ENCODE measurements around the gene CNTN5. TPM values are rescaled to one million over a fixed set of nuclear protein-coding genes. Genes with fewer than 3 reads are reported as not detected.

The CNTN5 gene
- total RNA-seq, 1 donor from 2014 or later = 0.36 TPM

- no peaks in the 10 kb centered on the region for H3K27me3 ChIP-seq (ENCODE audit: low read depth)
- no peaks in the 10 kb centered on the region for H3K9me3 ChIP-seq (replicated peaks)
- no peaks in the 10 kb centered on the region for H3K4me1 ChIP-seq
- no peak overlapping the region for H3K27ac ChIP-seq (replicated peaks)
- no peaks in the 10 kb centered on the region for H3K36me3 ChIP-seq
- H3K4me3 ChIP-seq = no peak overlapping the region
- TF ChIP-seq, protein P1, sequence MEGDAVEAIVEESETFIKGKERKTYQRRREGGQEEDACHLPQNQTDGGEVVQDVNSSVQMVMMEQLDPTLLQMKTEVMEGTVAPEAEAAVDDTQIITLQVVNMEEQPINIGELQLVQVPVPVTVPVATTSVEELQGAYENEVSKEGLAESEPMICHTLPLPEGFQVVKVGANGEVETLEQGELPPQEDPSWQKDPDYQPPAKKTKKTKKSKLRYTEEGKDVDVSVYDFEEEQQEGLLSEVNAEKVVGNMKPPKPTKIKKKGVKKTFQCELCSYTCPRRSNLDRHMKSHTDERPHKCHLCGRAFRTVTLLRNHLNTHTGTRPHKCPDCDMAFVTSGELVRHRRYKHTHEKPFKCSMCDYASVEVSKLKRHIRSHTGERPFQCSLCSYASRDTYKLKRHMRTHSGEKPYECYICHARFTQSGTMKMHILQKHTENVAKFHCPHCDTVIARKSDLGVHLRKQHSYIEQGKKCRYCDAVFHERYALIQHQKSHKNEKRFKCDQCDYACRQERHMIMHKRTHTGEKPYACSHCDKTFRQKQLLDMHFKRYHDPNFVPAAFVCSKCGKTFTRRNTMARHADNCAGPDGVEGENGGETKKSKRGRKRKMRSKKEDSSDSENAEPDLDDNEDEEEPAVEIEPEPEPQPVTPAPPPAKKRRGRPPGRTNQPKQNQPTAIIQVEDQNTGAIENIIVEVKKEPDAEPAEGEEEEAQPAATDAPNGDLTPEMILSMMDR (IDR thresholded peaks at IDR 0.05; ENCODE audit: borderline replicate concordance) = no peak
- DNase-seq = no peak
- intact Hi-C loops (cut with micrococcal nuclease) = no loop called here
These were observed 501.9 kb downstream of the CNTN5 start for GRCh38 chr11:99522467-99523173.

- Histone ChIP-seq H3K9me3 (replicated peaks) (peaks cover 3% of the 10 kb centered on the region), H3K27ac (replicated peaks) (no peak overlapping the region), H3K4me3 (no peak overlapping the region), H3K36me3 (no peaks in the 10 kb centered on the region), H3K27me3 (ENCODE audit: low read depth) (no peaks in the 10 kb centered on the region), H3K4me1 (no peaks in the 10 kb centered on the region)
- intact Hi-C loops (cut with micrococcal nuclease) = no loop called here
- TF ChIP-seq, protein P1 (IDR thresholded peaks at IDR 0.05; ENCODE audit: borderline replicate concordance) = no peak
- no peak for DNase-seq
These were observed 510.7 kb downstream of the CNTN5 start for GRCh38 chr11:99531468-99531867.

- Histone ChIP-seq H3K9me3 (replicated peaks) (peaks cover 3% of the 10 kb centered on the region), H3K4me1 (no peaks in the 10 kb centered on the region), H3K36me3 (no peaks in the 10 kb centered on the region), H3K4me3 (no peak overlapping the region), H3K27ac (replicated peaks) (no peak overlapping the region), H3K27me3 (ENCODE audit: low read depth) (no peaks in the 10 kb centered on the region)
- DNase-seq = no peak
- TF ChIP-seq, protein P1 (IDR thresholded peaks at IDR 0.05; ENCODE audit: borderline replicate concordance) = no peak
- intact Hi-C loops (cut with micrococcal nuclease) = no loop called here
These were observed 514.1 kb downstream of the CNTN5 start for GRCh38 chr11:99534812-99535211.

GRCh38 chr11:99535406-99535805 lies 514.7 kb downstream of the CNTN5 start:
- Histone ChIP-seq H3K36me3 (no peaks in the 10 kb centered on the region), H3K27me3 (ENCODE audit: low read depth) (no peaks in the 10 kb centered on the region), H3K27ac (replicated peaks) (no peak overlapping the region), H3K9me3 (replicated peaks) (peaks cover 3% of the 10 kb centered on the region), H3K4me1 (no peaks in the 10 kb centered on the region), H3K4me3 (no peak overlapping the region)
- DNase-seq = no peak
- intact Hi-C loops (cut with micrococcal nuclease) = no loop called here
- TF ChIP-seq, protein P1 (IDR thresholded peaks at IDR 0.05; ENCODE audit: borderline replicate concordance) = no peak

- DNase-seq = no peak
- H3K27ac ChIP-seq (replicated peaks) = no peak overlapping the region
- peaks cover 3% of the 10 kb centered on the region for H3K9me3 ChIP-seq (replicated peaks)
- TF ChIP-seq, protein P1 (IDR thresholded peaks at IDR 0.05; ENCODE audit: borderline replicate concordance) = no peak
- H3K27me3 ChIP-seq (ENCODE audit: low read depth) = no peaks in the 10 kb centered on the region
- H3K36me3 ChIP-seq = no peaks in the 10 kb centered on the region
- no peak overlapping the region for H3K4me3 ChIP-seq
- no peaks in the 10 kb centered on the region for H3K4me1 ChIP-seq
- intact Hi-C loops (cut with micrococcal nuclease) = no loop called here
These were observed 515.1 kb downstream of the CNTN5 start for GRCh38 chr11:99535819-99536218.
